HG03520 (cell line): ENCODE results near the gene SMIM28.

Experiments used
- ATAC-seq: cut with Tn5 transposase; IDR thresholded peaks from one replicate; pipeline ENCODE4 v1.9.1; 2021; ENCODE audit warnings: mild to moderate bottlenecking, moderate library complexity; ENCODE audit not compliant: unreplicated experiment

The SMIM28 gene

GRCh38 chr6:138372711-138373463 lies 4.8 kb upstream of the SMIM28 start:
- ATAC-seq = no peak

DNA sequence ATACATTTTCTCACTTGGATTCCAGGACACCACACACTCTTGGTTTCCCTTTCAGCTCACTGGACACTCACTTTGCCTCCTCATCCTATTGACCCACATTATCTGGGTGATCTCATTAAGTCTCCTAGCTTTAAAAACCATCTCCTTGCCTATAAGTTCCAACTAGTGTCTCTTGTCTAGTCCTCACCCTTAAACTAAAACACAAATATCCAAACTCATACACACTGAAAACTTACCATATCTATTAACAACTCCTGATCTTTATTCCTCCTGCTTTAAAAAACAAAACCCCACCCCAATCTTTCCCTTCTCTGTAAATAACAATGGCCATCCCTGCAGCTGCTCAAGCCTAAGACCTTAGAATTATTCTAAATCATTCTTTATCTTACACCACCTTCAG lies 3.5 kb upstream of the SMIM28 start:
- no peak for ATAC-seq

GRCh38 chr6:138374815-138375214 lies 2.9 kb upstream of the SMIM28 start:
- no peak for ATAC-seq

DNA sequence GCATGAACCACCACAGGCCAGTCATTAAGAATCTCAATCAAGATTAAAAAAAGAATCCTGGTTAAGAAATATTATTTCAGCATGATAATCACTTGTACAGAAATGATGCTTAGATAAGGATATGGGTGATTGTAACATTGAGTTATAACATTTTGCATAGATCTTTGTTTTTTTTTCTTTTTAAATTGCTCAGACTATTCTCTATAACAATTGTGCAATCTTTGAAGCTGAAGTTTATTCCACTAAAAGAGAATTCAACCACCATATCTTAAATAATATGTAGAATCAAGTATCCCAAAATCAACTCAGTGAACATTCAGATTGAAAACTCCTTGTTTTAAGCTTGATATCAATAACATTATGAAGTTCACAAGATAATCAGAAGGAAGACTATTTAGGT lies 663 bp upstream of the SMIM28 start:
- no peak for ATAC-seq

GRCh38 chr6:138378463-138378862 lies 758 bp downstream of the SMIM28 start:
- no peak for ATAC-seq

- ATAC-seq = no peak
Measured at GRCh38 chr6:138382498-138383265, 5.0 kb downstream of the SMIM28 start.

DNA sequence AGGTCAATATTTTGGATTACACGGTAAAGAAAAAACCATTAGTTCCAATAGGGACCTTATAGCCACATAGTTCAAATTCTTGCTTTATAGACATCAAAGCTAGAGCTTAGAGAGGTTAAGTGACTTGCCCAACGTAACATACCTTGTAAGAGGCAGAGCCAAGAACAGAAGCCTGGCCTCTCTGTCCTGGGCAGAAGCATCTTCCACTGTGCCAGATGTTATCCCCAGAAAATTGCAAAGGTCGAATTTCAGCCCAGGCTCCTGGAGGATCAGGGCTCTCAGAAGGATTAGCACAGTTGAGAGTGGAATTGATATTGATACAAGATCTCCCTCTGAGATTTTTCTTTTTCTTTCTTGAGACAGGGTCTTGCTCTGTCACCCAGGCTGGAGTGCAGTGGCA lies 6.1 kb downstream of the SMIM28 start:
- no peak for ATAC-seq

GRCh38 chr6:138386897-138387296 lies 9.2 kb downstream of the SMIM28 start:
- ATAC-seq = no peak

DNA sequence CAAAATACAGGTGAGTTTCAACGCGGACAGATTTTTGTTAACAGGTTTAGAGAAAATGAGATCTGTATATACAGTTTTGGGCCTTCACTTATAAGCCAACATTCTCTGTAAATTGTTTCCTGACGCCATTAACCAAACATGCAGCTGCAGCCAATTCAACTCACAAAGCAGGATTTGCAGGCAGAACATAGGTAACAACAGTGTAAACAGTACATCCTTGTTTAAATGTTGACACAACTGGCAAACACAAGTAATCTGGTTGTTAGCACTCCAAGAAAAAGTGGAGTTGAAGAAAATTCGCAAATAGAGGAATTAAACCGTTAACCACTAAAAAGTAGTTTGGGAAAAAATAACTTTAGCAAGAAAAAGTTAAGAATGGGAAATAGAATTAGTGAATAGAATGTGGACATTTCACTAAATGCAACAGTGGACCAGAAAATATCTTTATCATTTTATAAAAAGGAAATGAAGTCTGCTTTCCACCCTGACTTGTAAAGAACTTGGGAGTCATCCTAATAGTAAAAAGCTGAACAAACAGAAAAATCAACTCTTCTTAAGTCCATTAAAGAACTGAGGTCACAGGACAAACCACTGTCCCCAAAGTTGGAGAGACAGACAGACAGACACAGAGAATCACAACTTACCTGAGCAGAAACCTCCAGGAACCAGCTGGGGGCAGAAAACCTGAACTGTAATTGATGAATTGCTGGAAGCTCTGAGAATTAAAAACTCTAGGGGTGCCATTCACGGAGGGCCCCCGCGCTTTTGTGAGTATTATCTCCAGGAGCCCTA lies 10.1 kb downstream of the SMIM28 start:
- no peak for ATAC-seq

DNA sequence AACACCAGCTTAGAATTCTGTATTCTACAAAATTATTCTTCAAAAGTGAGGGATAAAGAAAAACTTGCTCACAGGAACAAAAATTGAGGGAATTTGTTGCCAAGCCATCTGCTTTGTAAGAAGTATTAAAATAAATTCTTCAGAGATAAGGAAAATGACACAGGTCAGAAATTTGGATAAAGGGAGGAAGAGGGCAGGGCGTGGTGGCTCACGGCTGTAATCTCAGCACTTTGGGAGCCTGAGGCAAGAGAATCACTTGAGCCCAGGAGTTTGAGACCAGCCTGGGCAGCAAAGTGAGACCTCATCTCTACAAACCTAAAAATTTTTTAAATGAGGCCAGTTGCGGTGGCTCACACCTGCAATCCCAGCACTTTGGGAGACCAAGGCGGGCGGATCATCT lies 11.8 kb downstream of the SMIM28 start:
- ATAC-seq = no peak

- no peak for ATAC-seq
Measured at GRCh38 chr6:138393871-138394783, 16.4 kb downstream of the SMIM28 start.

DNA sequence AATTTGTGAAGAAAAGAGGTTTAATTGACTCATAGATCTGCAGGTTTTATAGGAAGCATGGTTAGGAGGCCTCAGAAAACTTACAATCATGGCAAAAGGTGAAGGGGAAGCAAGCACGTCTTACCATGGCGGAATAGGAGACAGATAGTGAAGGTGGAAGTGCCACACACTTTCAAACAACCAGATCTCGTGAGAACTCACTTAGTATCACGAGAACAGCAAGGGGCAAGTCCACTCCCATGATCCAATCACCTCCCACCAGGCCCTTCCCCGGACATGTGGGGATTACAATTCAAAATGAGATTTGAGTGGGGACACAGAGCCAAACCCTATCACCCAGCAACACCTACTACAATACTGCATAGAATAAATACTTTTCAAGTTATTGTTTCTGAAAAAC lies 19.0 kb downstream of the SMIM28 start:
- ATAC-seq = no peak

DNA sequence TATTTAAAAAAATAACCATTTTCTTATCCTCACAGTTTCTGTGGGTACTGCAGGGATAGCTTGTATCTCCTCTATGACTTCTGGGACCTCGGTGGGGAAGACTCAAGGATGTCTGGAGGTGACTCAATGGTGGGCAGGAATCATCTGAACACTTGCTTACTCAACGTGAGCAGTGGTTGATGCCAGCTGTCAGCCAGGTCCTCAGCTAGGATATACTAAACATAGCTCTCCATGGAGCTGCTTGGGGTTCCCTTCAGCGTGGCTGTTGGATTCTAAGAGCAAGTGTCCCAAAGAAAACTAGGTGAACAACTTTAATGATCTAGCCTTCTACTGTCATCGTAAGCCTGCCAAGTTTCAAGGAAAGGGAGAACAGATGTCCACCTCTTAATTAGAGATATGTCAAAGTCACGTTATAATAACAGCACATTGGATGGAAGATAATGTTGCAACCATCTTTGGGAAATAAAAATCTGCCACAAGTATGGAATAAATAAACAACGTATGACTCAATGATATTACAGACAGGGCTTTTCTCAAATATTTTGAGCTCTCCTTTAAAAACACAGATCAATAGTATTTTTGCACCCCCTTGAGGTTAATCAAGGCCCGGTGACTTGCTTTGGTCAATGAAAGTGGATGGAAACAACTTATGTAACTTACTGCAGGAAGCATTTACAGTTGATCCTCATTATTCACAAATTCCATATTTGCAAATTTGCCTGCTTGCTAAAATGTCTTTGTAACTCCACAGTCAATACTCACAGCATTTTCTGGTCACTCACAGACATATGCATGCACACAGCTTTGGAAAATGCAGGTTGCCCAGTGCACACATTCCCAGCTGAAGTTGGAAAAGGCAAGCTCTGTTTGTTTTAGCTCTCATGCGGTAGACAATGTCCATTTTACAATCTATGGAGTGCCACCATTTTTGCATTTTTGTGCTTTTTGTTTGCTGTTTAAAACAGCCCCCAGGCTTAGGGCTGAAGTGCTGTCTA lies 19.7 kb downstream of the SMIM28 start:
- ATAC-seq = no peak

- ATAC-seq = no peak
Measured at GRCh38 chr6:138400326-138400725, 22.6 kb downstream of the SMIM28 start.

DNA sequence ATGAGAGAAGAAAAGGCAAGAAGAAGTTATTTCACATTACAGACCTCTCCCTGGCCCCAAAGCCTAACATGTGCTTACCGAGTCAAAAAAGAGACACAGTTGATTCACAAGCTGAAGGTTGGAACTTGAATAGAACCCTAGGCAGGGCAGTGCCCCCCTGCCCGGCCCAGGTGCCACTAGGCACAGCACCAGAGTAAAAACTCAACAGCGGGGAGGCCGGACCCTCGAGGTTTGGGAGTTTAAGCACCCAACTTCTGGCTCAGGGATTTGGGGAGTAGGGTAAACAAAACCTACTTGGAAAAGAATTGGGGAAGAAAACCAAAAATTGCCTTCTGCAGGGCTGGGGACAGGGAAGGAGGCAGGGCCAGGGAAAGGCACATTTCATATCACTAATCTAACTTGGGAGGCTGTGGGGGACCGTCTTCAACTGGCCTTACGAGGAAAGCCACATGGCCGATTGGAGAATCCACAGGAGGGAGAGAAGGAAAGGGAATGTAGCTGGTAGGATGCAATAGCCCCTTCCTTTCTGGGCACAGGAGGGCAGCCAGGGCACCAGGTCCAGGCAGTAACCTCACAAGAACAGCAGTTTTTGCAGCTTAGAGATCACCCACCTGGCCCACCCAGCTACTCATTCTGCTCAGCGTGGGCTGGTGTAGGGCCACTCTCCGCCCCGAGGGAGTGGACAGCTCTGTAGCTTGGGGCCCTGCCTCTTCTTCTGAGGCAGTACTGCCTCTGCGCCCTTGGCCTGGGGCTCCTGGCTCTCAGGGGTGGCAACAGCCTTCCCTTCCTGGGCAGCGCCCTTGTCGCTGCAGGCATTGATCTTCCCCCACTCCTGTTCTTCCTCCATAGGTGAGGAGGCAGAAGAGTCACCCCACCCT lies 24.5 kb downstream of the SMIM28 start:
- no peak for ATAC-seq

- no peak for ATAC-seq
Measured at GRCh38 chr6:138402838-138403187, 25.1 kb downstream of the SMIM28 start.

GRCh38 chr6:138403324-138403800 lies 25.7 kb downstream of the SMIM28 start:
- ATAC-seq = peak; percentile 11
